ENCODE data around the gene NAE1. TPM values are rescaled to one million over a fixed set of nuclear protein-coding genes. Genes with fewer than 3 reads are reported as not detected.

NAE1 gene
- total and polyA plus RNA-seq, 2 donors from 2014 or later: 37.5 to 45.6 TPM

DNA sequence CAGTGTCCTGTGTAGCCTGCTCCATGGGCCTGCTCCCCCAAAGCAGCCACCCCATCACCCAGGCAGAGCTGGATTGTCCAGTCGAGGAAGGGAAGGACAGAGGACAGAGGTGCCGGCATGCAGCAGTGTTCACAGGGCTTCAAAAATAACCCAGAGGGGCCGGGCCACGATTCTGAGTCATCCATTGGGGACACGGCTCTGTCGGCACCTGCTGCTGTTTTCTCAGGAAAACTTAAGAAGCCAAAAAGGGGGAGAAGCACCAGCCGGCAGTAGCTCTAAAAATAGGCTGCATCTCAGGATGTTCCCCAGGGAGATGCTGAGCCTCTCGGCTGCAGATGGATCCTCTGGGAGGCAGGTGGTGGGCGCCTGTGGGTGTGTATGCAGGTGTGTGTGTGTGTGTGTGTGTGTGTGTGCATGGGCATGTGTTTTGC lies 15.0 kb upstream of the NAE1 start:
- no peak overlapping the region for H3K4me3 ChIP-seq (ENCODE audit: low read length in 3 of 3)
- H3K9ac ChIP-seq (ENCODE audit: low read length in 3 of 3): no peak overlapping the region
- H3K4me1 ChIP-seq (ENCODE audit: control insufficient read depth in 2 of 3, insufficient read depth in 2 of 3, low read depth in 1 of 3, low read length in 3 of 3): peaks cover 0 to 6% (median 0%) of the 10 kb centered on the region in 3 donors
- no peaks in the 10 kb centered on the region for H3K9me3 ChIP-seq (ENCODE audit: control insufficient read depth in 2 of 3, insufficient read depth in 1 of 3, low read length in 3 of 3)
- DNase-seq (peak in 1 of 5 donors; percentile 29), FAIRE-seq (no peak)
- H3K27me3 ChIP-seq (ENCODE audit: control insufficient read depth, insufficient read depth, low read length): peaks cover 5% of the 10 kb centered on the region
- intact Hi-C loops (cut with DNase I): no loop called here
- H3K36me3 ChIP-seq (ENCODE audit: control insufficient read depth in 2 of 3, insufficient read depth in 3 of 3, low read length in 3 of 3): no peaks in the 10 kb centered on the region
- no peak overlapping the region for H3K27ac ChIP-seq (ENCODE audit: low read depth in 2 of 2, low read length in 2 of 2)
- no peak for TF ChIP-seq CTCF (IDR thresholded peaks at IDR 0.05; ENCODE audit: borderline replicate concordance, extremely low read depth, insufficient read depth)

- Histone ChIP-seq H3K27ac (ENCODE audit: low read depth in 2 of 2, low read length in 2 of 2) (no peak overlapping the region), H3K27me3 (ENCODE audit: control insufficient read depth, insufficient read depth, low read length) (peaks cover 5% of the 10 kb centered on the region), H3K4me1 (ENCODE audit: control insufficient read depth in 2 of 3, insufficient read depth in 2 of 3, low read depth in 1 of 3, low read length in 3 of 3) (peaks cover 0 to 6% (median 0%) of the 10 kb centered on the region in 3 donors), H3K9me3 (ENCODE audit: control insufficient read depth in 2 of 3, insufficient read depth in 1 of 3, low read length in 3 of 3) (no peaks in the 10 kb centered on the region), H3K9ac (ENCODE audit: low read length in 3 of 3) (no peak overlapping the region), H3K4me3 (ENCODE audit: low read length in 3 of 3) (peak overlapping the region in 1 of 3 donors; percentile 44), H3K36me3 (ENCODE audit: control insufficient read depth in 2 of 3, insufficient read depth in 3 of 3, low read length in 3 of 3) (no peaks in the 10 kb centered on the region)
- intact Hi-C loops (cut with DNase I): no loop called here
- TF ChIP-seq CTCF (IDR thresholded peaks at IDR 0.05; ENCODE audit: borderline replicate concordance, extremely low read depth, insufficient read depth): no peak
- DNase-seq: no peak
- no peak for FAIRE-seq
Measured at GRCh38 chr16:66845080-66845410, 14.3 kb upstream of the NAE1 start.

DNA sequence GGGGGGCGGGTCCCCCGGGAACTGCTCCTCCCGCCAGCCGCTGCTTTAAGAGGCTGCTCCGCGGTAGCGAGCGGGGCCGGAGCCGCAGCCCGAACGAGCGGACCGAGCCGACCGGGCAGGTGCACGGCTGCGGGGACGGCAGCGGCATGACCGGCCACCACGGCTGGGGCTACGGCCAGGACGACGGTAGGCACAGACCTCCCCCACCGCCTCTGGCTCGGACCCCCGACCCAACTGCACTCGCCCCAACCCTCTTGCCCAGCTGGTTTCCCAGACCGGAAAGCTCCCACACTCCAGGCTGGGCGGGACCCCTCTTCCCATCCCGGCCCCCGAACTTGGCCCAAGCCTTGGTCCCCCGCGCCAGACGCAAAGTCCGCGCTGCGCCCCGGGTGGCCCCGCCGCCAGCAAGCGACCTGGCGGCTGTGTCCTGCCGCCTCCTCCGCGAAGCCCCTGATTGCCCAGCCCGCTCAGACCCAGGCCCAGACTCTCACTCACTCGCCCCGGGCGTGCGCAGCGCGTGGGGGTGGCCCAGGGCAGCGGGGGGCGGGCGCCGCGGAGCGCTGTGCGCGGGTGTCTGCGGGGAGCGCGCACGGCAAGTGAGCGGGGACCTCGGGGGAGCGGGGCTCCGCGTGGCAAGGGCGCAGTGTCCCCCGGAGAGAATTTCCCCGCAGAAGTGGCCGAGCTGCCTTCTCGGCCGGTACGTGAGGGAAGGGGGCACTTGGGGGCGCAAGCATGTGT lies 13.7 kb upstream of the NAE1 start, which contains the start of gene CA7:
TSS of gene CA7 (plus strand) at position 73 of the 738 bp plus-strand sequence. CDS start at position 147, 74 bp downstream.
- Histone ChIP-seq H3K27me3 (ENCODE audit: control insufficient read depth, insufficient read depth, low read length) (peaks cover 5% of the 10 kb centered on the region), H3K4me3 (ENCODE audit: low read length in 3 of 3) (peak within 1 kb of the TSS in 1 of 3 donors; percentile 44), H3K27ac (ENCODE audit: low read depth in 2 of 2, low read length in 2 of 2) (no peak within 1 kb of the TSS), H3K4me1 (ENCODE audit: control insufficient read depth in 2 of 3, insufficient read depth in 2 of 3, low read depth in 1 of 3, low read length in 3 of 3) (peaks cover 0 to 6% (median 0%) of the 10 kb centered on the region in 3 donors), H3K36me3 (ENCODE audit: control insufficient read depth in 2 of 3, insufficient read depth in 3 of 3, low read length in 3 of 3) (no peaks in the 10 kb centered on the region), H3K9ac (ENCODE audit: low read length in 3 of 3) (no peak within 1 kb of the TSS), H3K9me3 (ENCODE audit: control insufficient read depth in 2 of 3, insufficient read depth in 1 of 3, low read length in 3 of 3) (no peaks in the 10 kb centered on the region)
- FAIRE-seq: no peak
- DNase-seq: peak; percentile 19 to 76 (median 35)
- intact Hi-C loops (cut with DNase I): no loop called here
- no peak for TF ChIP-seq CTCF (IDR thresholded peaks at IDR 0.05; ENCODE audit: borderline replicate concordance, extremely low read depth, insufficient read depth)

All from kidney (tissue), 14 donors.